HG03460 (cell line): Measurements from ENCODE around the gene VWC2.
"Not testable (repeated sequence)": the region's sequence is repeated elsewhere in the genome, so short reads cannot be mapped to it uniquely, and the experiment has no call there.

Source experiments
- ATAC-seq: cut with Tn5 transposase; IDR thresholded peaks from one replicate; pipeline ENCODE4 v1.9.1; 2021; ENCODE audit not compliant: unreplicated experiment

Gene VWC2

DNA sequence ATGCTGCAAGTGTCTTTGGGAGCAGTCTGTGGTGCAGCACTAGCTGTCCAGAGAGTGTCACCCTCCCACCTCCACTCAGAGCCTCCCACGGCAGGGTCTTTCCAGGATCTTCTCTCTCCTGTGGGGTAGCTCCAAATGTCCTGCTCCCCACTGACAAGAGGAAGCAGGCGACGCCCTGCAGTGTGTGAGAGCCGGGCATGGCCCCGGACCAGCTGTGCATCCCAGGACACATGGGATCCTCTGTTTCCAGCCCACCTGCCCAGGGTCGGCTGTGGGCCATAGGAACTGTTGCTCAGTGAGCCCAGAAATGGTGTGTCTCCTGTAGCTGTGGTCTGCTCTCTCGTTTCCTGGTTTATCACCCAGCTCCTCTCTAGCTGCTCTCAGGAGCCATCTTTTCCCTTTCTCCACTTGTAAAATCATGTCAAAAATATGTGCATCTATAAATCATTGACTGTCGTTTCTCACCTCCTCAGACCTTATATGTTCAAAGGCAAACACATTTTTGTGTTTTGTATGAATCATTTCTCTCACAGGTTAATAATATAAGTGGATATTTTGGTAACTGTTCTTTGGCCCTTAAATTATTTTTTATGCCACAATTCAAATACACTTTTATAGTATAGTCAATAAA is 74.9 kb downstream of the VWC2 start:
- no peak for ATAC-seq

DNA sequence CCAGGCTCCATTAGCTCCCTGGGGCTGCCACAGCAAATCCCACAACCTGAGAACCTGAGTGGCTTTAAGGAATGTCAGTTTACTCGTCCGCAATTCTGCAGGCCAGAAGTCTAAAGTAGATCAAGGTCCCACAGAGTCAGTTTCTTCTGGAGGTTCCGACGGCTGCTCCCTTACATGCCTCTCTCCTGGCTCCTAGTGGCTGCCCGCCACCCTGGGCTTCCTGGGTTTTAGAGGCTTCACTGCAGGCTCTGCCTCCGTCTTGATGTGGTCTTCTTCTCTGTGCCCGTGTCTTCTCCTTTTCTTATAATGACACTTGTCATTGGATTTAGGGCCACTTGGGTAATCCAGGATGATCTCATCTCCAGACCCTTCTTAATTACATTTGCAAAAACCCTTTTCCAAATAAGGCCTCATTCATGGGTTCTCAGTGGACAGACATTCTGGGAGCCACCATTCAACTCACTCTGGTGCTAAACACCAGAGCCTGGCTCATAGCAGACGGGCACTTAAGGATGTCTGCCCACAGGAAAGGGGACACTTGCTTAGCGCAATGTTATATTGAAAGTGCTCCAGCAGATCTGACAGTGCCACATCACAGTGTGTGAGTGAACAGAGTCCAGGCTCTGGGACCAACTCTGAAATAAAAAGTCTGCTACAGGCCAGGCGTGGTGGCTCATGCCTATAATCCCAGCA is 77.6 kb downstream of the VWC2 start:
- no peak for ATAC-seq

DNA sequence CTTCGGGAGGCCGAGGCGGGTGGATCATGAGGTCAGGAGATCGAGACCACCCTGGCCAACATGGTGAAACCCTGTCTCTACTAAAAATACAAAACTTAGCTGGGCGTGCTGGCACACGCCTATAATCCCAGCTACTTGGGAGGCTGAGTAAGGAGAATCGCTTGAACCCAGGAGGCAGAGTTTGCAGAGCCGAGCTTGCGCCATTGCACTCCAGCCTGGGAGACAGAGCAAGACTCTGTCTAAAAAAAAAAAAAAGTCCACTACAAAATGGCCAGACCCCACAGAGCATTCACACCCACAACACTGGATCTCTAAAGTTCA is 78.1 kb downstream of the VWC2 start:
- ATAC-seq = not testable (repeated sequence)

DNA sequence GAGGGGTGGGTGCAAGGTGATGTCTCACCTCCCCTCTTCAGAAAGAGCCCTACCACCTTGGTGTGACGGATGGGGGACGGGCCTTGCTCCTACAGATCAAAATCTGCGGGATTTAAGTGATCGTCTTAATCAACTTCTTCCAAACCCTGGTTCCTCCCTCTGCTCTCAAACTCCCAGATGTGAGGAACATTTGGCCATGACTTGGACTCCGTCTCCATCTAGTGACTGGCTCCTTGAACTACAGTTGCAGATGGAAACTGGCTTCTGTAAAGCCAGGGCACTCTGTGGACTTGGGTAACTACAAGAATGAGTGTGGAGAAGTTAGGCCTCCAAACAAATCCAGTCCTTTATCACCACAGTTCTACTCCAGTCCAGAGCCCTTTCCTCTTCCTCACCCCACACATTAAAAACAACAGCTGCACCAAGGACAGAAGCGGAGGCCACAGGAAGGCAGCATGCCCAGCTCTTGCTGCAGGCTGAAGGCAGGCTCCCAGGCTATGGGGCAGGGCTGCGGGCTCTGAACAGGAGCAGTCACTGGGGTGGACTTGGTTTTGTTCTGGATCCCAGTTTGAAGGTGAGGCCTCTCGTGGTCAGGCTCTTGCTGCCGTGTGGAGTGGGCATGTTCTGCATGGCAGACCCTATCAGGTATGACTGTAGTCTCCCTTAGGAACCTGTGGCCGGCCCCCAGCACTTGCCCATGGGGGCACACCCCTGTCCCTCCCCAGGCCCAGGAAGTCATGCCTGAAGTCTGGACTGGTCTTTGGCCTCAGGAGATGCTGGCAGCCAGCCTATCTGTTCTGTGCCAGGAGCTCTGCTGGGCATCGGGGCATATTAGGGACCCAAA is 79.4 kb downstream of the VWC2 start:
- no peak for ATAC-seq

DNA sequence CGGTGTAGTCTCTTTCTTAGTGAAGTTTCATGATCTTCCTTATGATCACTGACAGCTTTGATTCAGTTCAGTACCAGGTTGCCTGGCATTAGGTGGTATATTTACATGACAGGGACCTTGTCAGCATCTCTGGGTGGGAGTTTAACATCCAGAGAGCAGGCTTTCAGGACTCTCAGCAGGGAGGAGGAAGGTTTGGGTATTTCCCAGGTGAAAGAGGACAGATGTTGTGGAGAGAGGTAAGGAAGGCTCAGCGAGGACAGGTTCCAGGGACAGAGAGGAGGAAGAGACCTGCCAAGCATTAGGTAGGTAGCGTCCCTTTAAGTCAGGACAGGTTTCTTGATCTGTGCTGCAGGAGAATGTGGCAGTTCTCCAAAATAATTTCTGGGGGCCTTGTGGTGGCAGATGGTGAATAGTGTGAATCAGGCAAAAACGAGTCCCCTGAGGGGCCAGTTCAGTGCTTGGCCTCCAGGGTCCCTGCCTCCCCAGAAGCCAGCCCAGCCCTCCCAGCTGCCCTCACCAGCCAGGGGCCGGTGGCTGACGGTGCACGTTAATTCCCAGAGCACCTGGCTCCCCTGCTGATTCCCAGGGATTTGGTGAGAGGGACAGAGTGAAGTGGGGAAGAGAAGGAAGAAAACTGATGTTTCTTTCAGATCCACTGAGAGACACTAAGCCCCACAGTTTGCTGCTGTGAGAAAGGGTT is 82.0 kb downstream of the VWC2 start:
- ATAC-seq = no peak

DNA sequence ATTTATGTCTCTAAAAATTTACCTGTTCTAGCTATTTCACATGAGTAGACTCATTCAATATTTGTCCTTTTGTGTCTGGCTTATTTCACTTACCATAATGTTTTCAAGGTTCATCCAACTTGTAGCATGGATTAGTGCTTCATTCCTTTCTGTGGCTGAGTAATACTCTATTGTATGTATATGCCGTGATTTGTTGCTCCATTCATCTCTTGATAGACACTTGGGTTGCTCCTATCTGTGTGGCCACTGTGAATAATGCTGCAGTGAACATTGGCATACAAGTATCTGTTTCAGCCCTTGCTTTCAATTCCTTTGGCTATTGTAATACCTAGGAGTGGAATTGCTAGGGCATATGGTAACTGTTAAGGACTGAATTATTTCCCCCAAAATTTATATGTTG is 86.9 kb downstream of the VWC2 start:
- no peak for ATAC-seq

DNA sequence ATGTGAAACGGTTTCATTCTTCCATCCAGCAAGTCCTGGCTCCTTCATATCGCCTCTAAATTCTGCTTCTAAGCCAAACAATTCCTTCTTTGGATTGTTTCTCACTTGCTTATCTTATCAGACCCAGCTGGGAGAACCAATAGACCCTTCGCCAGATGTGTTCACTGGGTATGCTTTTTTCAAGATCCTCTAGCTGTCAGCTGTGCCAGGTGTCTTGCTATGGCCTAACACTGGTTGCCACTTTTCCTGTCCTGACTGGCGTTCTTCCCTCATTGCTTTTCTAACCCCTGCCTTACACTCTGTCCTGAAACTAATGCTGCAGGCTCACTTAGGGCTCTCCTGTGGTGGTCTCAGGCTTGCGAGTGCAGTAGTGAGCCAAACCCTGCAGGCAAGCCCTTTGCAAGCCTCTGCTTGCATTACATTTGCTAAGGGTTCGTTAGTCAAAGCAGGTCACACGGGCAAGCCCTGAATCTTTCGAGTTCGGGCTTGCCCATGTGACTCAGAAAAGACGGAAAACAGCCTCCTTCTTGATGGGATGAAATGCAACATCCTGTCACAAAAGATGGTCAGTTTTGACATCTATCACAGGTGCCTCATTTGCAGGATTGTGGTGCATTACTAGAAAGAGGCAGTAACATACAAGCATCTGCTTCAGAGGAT is 92.8 kb downstream of the VWC2 start:
- no peak for ATAC-seq

DNA sequence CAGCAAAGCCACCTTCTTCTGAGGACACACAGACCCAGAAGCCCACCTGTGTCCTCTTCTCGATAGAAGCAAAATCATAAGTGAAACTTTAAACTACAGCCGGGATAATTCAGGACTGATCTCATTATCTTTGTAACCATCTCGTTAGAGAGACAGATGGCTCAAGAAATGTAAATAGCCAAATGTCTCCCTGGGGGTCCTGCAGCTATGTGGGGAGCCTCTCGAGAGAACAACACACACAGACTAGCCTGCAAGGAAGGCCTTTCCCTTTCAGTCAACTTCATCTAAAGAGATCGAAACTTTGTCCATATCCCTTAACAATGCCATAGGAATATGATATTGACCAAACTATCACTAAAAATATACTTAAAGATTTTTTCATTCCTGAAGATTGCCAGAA is 93.5 kb downstream of the VWC2 start:
- ATAC-seq = no peak

DNA sequence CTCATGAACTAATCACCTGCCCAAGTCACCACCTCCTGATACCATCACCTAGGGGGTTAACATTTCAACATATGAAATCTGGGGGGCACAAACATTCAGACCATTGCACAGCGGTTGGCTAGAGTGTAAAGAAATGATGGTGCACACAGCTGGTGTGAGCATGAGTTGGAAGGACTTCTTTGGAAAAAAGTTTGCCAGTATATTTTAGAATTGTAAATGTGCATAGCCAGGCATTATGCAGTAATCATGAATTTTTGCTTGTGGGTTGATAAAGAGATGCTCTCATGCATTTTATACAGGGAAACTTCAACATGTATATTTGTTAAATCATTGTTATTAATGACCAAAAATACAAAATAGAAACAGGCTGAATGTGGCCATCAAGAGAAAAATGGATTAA is 100.0 kb downstream of the VWC2 start:
- no peak for ATAC-seq

DNA sequence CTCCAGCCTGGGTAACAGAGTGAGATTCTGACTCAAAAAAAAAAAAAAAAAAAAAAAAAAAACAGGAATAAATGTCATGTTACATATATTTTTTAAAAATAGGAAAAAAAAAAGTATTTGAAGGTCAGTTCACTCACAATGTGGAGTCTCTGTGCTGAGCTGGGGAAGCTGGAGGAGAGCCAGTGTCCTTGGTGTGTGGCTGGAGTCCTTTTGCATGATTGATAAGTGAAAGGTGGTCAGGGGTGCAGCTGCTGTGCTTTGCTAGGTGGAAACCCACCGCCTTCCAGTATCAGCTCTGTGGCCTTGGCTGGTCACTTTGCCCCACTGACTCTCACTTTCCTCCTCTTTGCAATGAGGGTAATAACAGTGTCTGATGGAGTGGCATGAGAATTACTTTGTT is 101.9 kb downstream of the VWC2 start:
- no peak for ATAC-seq

DNA sequence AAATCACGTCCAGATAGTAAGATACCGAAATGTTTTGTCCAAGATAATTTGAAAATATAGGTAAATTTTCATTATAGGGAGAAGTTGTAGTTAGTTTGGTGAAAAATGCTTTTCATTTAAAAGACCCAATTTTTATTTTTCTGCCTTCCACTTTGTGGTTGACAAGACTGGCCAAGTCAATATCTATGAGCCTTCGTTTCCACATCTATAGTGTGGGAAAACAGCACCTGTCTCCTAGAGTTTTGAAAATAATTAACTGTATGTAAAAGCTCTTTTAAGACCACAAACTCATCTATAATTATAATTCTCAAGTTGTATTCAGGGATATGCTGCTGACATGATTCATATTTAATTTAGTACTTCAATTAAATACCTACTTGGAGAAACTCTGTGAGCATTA is 102.8 kb downstream of the VWC2 start:
- ATAC-seq = no peak

DNA sequence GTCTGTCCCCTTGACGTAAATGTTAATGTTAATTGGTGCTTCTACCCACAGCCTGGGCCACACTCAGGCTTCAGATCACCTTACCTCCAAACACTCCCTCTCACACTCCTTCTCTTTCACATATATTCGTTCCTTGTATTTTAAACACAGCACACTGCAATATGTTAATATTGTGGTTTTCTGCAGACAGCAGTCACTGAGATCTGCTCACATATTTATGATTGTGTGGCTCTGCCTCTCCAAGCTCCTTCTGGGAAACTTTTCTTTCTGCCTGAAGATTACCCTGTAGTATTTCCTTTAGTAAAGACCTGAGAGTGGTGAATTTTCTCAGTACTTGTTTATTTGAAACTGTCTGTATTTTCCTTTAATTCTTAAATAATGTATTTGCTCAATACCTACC is 104.7 kb downstream of the VWC2 start:
- ATAC-seq = no peak

DNA sequence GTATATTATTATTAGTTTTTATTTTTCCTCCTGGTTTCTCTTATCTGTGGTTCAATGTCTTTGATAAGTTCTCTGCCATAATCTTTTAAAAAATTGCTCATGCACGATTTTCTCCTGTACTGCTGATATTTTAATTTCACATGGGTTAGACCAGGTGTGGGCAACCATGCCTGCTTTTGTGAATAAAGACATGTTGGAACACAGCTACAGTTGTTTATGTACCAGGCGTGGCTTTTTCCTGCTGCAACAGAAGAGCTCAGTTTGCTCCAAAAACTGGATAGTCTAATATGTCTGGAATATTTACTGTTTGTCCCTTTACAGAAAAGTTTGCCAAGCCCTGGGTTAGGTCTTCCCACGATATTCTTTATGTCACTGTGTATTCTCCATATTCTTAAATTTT is 105.2 kb downstream of the VWC2 start:
- no peak for ATAC-seq

DNA sequence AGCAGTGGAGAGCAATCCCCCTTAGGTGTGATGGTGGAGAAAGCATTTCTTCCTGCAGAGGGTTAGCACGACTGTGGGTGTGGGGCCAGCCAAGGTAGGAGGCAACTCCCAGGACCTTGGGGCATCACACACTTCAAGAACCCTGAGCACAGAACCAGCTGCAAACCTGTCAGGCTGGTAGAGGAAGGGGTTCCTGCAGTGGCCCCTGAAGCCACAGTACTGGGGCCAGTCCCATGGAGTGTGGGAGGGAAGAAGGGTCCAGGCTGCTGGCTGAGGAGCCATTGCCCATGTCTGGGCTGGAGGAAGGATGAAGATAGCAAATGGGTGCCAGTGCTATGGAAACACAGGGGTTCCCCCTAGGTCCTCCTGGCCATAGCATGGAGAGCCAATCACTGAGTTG is 110.5 kb downstream of the VWC2 start:
- ATAC-seq = no peak

DNA sequence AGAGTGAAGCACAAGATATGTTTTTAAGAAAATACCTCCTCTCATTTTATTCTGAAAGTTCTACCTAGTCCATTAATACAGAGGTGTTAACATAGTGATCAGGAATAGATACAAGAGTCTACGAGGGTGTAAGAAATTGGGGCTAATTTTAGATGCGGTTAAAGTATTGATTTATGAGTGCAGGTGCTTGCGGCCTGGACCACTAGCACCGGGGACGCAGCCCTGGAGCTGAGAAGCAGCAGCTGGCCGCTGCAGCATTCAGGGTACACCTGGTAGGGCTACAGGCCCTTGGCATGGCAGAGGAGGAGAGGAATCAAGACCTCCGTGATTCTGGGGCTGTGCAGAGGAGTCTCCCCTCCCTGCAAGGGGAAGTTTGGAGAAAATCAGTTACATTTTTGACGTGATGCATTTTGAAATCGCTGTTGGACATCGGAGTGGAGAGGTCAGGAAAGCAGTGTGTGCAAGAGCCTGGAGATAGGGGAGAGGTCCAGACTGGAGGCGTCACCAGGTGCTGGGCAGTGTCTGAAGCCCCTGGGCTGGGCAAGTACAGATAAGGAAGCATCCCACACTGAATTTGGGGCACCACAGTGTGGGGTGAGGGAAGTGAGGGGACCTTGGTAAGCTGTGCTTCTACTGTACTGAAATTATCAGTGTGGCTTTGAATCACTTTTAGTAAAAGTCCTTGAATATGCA is 112.3 kb downstream of the VWC2 start:
- peak; percentile 59 for ATAC-seq

DNA sequence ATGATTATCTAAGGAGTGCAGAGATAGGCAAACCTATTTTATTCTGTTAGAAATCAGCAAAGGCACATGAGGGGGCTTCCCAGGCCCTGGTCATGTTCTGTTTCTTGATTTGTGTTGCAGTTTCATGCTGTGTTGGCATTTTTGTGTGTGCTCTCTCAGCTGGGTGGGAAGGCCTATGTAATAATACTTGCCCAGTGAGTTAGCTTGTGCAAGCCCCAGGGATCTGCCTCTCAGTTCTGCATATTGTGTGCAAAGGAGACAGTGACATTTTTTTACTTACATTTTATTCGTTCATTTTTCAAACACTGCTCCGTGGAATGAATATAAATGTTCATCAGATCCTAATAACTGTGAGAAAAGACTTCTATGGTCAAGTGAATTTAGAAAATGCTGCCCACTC is 119.0 kb downstream of the VWC2 start:
- ATAC-seq = no peak

DNA sequence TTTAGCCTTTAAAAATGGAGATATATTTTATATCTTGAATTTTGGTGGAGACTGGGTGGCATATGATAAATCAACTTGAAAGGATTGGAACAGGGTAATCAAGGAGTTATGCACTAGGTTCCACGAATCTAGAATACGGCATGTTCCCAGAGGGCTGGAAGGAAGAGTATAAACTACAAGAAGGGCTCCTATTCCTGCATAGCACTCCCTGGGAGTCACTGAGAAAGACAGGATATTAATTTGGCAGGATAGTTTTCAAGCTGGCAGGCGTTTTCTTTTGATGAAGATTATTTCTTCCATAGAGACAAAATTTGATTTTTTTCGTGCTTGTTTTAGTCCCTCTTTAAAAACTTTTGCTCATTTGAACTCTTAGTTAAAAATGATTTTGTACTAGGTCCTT is 119.7 kb downstream of the VWC2 start:
- ATAC-seq = no peak

DNA sequence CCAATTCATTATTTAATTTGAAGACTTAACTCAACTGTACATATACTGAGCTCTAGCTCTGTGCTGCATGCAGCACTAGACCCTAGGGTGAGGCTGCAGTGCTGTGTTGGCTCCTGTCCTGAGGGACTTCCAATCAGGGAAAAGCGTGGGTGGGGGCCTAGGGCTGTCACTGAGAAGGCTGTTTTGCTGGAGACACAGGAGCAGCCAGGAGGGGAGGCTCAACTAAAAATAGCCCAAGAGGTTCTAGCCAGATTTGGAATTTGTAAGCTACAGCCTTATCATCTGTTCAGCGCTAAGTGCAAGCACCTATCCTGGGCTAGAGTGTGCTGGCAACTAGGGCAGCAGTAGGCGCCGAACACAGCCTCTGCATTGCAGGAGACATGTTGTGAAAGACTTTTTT is 121.1 kb downstream of the VWC2 start:
- ATAC-seq = no peak

DNA sequence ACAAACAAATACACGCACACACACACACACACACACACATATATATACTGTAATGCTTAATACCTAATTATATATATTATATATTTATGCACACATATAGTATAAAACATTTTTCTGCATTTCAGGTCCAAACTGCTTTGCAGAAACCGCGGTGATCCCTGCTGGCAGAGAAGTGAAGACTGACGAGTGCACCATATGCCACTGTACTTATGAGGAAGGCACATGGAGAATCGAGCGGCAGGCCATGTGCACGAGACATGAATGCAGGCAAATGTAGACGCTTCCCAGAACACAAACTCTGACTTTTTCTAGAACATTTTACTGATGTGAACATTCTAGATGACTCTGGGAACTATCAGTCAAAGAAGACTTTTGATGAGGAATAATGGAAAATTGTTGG is 138.5 kb downstream of the VWC2 start:
- ATAC-seq = no peak

DNA sequence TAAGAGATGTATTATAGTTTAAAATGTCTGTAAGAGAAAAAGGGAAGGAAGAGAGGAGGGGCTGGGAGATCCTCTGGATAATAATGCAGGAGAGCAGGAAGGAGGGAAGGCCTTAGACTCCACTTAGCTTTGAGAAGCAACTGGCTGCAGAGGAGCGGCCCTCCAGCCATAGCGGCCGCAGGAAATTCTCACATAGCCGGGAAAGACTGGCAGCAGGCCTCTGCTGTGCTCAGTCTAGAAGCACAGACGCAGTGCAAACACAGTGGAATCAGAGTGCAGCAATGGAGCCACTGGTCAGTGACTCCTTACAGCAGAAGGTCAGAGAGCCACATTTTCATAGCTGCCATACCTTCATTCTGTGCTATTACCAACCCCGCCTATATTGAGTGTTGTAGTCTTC is 153.3 kb downstream of the VWC2 start:
- no peak for ATAC-seq

DNA sequence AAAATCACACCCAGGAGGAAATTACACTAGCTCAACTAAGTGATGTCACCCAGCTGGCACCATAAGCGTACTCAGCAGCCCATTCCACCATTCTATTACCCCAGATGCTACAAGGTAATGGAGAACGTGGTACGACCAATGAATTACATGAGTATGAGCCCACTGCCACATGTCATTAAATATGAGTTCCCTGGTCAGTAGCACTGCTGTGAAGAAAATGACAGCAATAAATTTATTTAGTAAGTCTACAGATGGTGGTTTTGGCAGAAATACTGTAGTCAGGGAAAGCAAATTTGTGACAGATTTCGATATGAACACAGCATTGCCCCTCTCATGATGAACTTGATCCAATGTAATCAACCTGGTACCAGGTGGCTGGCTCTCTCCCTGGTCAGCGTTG is 154.2 kb downstream of the VWC2 start:
- ATAC-seq = no peak
